GM19035 (cell line): Measurements from ENCODE around the gene TSGA10.
"Not testable (repeated sequence)": the region's sequence is repeated elsewhere in the genome, so short reads cannot be mapped to it uniquely, and the experiment has no call there.

Source experiments
- ATAC-seq: cut with Tn5 transposase; IDR thresholded peaks from one replicate; pipeline ENCODE4 v1.9.1; 2021; ENCODE audit not compliant: unreplicated experiment

The TSGA10 gene

DNA sequence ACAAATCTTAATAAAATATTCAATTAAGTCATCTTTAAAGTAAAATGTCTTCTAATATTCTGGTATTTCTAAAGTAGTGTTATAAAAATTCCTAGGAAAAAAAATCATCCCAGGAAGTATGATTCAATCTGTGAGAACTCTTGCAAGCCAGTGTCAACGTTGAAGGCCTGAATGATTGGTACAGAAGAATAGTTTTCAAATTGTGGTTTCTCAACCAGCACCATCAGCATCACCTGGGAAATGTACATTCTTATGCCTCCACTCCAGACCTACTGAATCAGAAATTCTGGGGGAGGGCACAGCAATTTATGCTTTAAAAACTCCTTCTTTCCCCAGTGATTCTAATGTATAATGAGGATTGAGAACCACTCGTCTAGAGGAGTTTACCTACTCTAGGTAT is 75.5 kb downstream of the TSGA10 start:
- ATAC-seq, result no peak

DNA sequence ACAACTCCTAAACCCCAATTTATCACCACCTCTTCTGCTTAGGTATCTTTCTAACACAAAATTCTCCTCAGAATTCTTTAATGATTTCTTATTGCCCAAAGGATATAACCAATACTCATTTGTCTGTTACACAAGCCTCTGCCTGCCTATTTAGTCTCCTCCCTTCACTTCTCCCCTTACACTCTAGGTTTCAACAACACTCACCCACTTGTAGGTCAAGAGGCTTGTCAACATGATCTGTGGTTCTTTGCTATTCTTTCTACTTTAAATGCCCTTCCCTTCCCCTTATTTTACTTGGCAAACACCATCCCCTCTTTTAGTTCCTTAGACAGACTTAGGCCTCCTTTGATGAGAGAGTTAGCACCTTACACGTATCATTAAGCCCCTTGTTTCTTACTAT is 82.2 kb downstream of the TSGA10 start:
- no peak for ATAC-seq

DNA sequence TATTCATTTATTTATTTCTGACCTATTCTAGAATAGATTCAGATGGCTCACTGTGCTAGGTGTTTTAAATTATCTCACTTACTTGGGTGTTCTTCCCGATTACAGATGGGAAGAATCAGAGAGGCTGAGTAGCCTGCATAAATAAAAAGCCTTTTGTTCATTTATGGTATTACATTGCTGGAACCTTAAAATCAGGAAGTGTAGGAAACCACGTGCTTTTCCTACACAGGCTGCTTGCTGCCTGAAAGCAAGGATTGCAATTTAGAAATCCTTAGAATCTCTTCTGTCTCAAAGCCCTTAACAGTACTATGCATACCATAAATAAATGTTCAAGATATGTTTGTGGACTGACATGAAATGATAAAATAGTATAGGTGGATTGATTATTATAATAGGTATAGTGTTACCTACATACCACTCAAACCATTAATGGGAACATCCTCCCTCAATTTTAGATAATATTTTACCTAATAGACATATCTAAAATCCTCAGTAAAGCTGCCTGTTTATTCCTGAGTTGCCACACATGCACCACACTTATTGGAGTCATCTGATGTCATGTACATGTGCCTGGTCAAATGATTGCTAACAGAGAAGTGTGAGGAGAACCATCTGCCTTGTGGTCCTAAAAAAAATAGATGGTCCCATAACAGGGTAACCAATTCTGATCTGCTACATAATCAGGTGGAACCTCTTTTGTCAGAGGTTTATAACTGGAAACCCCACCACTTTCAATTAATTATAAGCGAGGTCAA is 86.7 kb downstream of the TSGA10 start:
- no peak for ATAC-seq

DNA sequence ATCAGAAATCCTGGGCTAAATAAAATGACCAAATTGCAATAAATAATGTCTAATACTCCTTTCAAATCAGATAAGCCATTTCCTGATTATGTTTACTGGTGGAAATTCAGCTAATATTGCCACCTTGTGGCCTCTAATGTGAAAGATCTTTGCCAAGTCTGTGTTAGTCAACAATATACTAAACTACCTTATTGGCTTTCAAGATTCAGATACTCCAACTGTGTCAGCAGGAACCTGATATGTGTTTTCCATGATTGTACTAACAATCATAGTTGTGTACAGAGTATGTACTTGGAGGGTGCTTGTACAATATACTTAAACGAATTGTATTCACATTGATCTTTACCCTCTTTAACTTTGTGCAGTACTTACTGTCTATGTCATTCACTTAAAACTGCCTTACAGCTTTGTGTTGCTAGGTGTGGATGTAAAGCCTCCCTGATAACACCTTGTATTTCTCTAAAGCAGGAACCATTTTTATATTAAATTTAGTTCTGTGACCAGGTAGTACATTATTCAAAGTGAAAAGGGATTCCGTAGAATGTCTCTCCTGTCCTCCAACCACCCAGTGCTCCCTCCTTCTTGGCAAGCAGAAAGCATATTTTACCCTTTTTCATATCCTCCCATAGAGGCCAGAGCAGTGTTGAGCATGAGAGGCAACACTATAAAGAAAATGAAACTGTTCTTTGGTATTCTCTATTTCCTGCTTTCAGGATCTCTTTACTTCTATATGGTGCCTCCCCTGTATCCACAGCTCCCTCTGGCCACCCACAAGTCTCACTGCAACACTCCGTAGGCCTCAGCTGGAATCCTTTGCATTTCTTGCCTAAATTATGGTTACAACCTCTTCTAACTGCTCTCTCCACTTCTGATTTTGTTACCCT is 88.4 kb downstream of the TSGA10 start:
- peak; percentile 92 for ATAC-seq

DNA sequence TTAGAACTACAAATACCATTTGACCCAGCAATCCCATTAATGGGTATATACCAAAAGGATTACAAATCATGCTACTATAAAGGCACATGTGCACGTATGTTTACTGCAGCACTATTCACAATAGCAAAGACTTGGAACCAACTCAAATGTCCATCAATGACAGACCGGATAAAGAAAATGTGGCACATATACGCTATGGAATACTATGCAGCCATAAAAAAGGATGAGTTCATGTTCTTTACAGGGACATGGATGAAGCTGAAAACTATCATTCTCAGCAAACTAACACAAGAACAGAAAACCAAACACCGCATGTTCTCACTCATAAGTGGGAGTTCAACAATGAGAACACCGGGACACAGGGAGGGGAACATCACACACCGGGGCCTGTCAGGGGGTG is 105.6 kb downstream of the TSGA10 start:
- not testable (repeated sequence) for ATAC-seq

DNA sequence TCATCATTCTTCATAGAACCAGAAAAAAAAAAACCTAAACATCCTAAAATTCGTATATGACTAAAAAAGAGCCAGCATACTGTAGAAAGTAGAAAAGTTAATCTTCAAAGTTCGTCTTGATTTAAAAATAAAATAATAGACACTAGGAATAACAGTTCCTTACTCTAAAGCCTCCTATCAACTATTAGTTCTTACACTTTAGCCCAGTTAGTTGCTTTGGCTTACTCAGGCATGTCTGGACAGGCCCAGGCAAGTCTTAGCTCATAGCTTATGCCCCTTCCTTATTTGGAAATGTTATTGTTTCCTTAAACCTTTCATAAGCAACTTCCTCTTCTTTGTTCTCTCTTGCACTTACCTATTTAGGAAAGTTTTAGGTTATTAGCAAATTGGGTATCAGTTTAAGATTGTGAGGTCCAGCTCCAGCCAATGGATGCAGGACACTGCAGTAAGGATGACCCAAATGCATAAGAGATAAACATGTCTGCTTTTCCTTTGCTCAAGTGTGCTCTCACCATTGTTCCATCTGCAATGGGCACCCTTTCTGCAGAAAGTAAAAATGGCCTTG is 113.9 kb downstream of the TSGA10 start:
- ATAC-seq, result not testable (repeated sequence)

DNA sequence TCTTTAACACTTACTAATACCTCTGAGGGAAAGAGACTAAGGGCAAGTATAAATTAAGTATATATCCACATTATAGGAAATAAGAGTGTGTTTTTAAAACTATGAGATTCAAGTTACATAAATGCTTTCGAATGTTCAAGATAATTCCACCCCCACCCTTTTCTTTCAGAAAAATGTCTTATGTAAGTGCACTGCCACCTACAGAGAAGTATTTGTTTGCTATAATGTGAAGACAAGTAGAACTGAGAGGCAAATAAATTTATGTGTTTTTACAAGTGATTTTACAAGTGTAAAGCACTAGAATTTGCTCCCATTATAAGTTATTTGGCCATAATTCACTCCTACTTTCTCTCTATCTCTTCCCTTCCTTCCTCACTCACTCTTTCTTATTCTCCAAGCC is 118.8 kb downstream of the TSGA10 start:
- no peak for ATAC-seq

DNA sequence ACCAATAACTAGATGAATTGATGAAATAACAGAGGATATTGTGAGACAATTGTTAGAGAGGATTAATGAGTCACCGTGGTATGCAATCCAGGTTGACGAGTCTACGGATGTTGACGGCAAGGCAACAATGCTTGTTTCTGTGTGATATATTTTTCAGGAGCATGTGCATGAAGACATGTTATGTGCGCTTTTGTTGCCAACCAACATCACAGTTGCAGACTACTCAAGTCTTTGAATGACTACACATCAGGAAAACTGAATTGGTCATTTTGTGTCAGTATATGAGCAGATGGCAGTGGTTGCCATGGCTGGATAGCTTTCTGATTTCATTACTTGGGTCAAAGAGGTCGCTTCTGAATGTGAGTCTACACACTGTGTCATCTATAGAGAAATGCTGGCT is 122.0 kb downstream of the TSGA10 start:
- no peak for ATAC-seq

DNA sequence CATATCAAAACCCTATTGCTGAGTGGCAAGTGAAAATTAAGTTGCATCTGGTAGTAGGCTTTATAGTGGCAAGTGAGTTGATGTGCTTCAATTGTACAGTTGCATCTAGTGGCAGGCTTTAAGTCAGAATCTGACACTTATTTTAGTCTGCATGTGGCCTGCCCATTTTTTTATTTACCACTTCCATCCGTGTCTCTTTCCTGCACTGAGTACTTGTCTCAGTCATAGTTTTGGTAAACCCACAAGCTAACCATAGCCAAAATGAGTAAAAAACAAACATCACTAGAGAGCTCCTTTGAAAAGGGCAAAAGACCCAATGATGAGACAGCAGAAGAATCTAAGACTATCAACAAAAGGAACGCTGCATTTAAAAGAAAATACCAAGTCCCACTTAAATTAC is 122.7 kb downstream of the TSGA10 start:
- no peak for ATAC-seq

DNA sequence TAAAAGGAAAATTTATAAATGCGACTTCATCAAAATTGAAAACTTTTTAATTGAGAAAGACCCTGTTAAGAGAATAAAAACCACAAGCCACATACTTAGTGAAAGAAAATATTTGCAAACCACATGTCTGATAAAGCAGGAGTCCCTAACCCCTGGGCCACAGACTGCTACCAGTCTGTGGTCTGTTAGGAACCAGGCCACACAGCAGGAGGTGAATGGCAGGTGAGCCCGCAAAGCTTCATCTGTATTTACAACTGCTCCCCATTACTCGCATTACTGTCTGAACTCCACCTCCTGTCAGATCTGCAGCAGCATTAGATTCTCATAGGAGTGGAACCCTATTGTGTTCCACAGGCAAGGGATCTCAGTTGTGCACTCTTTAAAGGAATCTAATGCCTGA is 123.3 kb downstream of the TSGA10 start:
- no peak for ATAC-seq

DNA sequence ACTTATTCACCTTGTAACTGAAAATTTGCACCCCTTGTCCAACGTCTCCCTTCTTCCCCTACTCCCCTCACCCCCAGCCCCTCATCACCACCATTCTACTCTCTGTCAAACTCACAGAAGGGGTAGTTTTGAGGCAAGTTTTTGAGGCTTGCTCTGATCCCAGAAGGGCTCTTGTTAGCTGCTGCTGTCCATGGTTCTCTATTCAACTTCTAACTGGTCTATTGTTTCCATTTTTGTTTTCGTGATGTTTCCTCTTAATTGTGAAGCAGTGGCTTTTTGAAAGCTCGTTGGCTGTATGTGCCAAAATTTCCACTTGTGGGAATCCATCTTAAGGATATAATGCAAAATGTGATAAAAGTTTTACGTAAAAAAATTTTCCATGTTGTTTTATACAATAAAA is 126.2 kb downstream of the TSGA10 start:
- ATAC-seq, result no peak

DNA sequence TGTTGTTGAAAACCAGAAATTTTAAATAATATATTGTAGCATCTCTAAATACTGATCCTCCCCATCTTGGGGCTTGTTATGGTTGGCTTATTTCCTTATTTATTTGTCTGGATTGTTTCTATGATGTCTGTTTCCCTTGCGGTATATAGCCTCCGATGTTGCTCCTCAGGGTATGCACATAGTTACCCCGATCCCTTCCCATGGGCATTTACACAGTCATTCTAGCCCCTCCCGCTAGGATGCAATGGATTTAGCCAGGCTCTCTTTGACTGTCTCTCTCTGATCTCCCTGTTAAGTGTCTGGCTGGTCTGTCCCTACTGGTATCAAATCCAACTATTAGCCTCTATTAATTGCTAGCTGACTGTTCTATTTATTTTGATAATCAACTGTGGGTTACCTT is 126.9 kb downstream of the TSGA10 start:
- no peak for ATAC-seq

DNA sequence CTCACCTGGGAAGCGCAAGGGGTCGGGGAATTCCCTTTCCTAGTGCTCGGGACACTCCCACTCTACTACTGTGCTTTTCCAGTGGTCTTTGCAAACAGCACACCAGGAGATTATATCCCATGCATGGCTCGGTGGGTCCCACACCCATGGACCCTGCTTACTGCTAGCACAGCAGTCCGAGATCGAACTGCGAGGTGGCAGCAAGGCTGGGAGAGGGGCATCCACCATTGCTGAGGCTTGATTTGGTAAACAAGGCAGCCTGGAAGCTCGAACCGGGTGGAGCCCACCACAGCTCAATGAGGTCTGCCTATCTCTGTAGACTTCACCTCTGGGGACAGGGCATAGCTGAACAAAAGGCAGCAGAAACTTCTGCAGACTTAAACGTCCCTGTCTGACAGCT is 154.0 kb downstream of the TSGA10 start:
- ATAC-seq, result no peak

DNA sequence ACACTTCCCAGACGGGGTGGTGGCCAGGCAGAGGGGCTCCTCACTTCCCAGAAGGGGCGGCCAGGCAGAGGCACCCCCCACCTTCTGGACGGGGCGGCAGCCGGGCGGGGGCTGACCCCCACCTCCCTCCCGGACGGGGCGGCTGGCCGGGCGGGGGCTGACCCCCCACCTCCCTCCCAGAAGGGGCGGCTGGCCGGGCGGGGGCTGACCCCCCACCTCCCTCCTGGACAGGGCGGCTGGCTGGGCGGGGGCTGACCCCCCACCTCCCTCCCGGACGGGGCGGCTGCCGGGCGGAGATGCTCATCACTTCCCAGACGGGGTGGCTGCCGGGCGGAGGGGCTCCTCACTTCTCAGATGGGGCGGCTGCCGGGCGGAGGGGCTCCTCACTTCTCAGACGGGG is 166.0 kb downstream of the TSGA10 start:
- not testable (repeated sequence) for ATAC-seq

DNA sequence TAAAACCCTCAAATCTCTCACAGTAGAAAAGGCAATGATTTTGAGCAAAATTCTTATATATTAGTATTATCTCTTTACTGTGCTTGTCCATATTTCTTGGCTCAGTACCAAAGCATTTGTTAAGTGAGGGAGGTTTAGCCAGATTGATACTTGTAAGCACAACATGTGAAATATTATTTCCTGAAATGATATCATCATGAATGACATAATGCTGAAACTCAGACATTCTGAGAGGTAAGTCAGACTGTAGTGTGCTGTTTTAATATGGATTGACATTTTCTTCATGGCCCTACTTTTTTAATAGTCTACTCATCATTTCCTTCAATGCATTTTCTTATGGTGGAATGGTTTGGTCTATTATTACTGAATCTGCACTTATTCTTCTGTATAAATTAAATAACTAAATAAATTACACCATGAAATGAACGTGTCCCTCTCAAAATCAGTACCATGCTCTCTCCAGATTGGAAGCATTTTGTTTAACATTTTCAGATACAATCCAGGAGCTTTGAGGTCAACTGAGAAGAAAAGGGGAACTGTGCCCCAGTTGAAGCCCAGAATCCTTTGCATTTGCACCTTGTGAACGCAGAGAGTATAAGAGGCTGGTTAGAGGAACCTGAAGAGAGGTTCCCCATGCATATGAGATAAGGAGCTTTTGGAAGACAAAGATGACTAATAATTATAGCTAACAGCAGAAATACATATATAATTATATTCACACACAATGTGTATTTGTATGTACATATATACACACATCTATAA is 168.7 kb downstream of the TSGA10 start:
- no peak for ATAC-seq

DNA sequence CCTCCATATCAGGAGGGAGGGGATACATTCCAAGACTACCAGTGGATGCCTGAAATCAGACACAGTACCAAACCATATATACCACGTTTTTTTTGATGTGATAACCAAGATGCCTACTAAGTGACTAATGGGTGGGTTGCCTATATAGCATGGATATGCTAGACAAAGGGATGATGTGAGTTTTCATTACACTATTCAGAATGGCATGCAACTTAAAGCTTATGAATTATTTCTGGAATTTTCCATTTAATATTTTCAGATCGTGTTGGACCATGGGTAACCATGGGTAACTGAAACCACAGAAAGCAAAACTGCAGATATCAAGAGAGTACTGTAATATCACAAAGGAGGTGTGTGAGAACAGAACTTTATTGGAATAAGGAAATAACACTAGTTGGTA is 179.1 kb downstream of the TSGA10 start:
- ATAC-seq, result no peak

DNA sequence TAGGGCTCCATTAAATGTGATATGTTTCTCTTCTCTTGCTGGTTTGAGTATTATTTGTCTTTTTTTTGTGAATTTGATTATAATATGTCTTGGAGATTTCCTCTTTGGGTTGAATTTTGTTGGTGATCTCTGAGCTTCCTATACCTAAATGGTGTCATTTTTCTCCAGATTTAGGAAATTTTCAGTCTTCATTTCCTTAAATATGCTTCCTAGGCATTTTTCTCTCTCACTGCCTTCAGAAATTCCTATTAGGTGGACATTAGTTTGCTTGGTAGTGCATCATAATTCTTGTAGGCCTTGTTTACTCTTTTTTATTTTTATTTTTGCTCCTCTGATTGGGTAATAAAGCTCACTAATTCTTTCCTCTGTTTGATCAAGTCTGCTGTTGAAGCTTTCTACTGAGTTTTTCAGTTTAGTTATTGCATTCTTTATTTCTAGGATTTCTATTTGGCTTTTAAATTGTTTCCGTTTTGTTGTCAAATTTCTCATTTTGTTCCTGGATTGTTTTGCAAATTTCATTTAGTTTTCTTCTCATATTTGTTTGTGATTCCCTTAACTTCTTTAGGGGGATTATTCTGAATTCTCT is 182.1 kb downstream of the TSGA10 start:
- ATAC-seq, result no peak

DNA sequence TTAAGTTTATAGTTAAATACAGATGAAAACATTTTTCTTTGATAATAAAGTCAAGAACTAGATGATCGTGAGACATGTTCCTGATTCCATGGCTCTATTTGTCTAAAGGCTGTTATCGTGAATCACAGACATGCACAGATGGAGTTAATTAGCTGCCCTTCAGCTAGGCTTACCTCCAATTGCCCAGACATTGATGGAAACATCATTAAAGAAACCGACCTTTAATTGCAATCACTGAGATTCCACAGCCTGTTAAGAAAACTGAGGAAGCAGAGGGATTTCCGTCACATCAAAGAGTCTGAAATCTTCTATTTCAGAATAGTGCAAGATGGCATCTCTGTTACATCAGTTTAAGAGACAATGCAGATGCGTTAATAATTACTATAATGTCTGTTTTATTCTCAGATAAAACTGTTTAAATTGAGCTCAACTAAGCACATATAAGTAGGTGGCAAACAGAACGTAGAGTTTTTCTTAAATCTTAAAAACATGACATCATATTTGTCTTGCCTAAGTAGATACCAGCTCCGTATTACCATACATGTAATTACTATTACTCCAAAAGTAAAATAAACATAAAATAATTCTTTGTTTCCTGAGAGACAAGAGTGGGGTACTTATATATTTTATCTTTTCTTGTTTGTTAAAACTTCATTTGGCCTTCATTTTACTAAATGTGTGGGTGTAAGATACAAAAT is 194.8 kb downstream of the TSGA10 start:
- ATAC-seq, result no peak

DNA sequence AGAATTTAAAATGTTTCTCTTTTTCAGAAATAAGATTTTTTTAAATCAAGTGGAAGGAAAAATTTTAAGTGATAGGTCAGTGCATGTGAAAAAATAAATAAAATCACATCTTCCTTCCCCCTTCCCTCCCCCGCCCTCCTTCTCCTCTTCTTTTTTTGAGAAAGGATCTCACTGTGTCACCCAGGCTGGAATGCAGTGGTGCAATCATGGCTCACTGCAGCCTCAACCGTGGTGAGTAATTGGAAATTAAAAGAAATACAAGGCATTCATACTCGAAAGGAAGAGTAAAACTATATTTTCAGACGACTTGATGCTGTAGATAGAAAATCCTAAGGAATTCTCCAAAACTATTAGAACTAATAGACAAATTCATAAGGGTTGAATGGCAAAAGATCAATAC is 201.8 kb downstream of the TSGA10 start:
- ATAC-seq, result no peak
